OCI-LY7 (cell line): ENCODE data around the gene CA5B. TPM values are rescaled to one million over a fixed set of nuclear protein-coding genes. Genes with fewer than 3 reads are reported as not detected.
A peak's percentile ranks its signal among the peaks of the same experiment; 100 is the strongest.

ENCODE experiments used
- BruUV-seq: library from RNA; stranded (reverse); fragments of 400-500 nt; replicated peaks from 2 replicates; lab custom pipeline; 2021; lab: Mats Ljungman, UMichigan
- CTCF ChIA-PET: fragments of 300-600 bp; sonication (Branson Sonifier 250); formaldehyde crosslinking; loops from one replicate; lab custom pipeline; 2022; ENCODE audit warnings: antibody characterized with exemption; ENCODE audit not compliant: unreplicated experiment; lab: Charles Lee
- POLR2A ChIA-PET: fragments of 300-600 bp; sonication (Branson Sonifier 250); formaldehyde crosslinking; loops from one replicate; lab custom pipeline; 2022; ENCODE audit warnings: antibody characterized with exemption; lab: Charles Lee
- DNase-seq: peaks from one replicate; pipeline ENCODE4 v3.0.0-alpha.2; 2015; ENCODE audit warnings: low spot score
- H2AFZ ChIP-seq: fragments of 200-600 bp; sonication (generic), shearing (Covaris generic); 2 replicates; pipeline ENCODE4 v1.6.1; 2014; ENCODE audit warnings: mild to moderate bottlenecking, antibody characterized with exemption, low read length, moderate library complexity
- H3K27ac ChIP-seq: fragments of 200-600 bp; sonication (generic); 2 replicates; pipeline ENCODE4 v1.5.1; 2014; ENCODE audit warnings: mixed run types, low read depth, mild to moderate bottlenecking, moderate library complexity, low read length, inconsistent platforms; ENCODE audit not compliant: poor library complexity, severe bottlenecking
- H3K36me3 ChIP-seq: fragments of 200-600 bp; sonication (generic); 2 replicates; pipeline ENCODE4 v1.6.1; 2014; ENCODE audit warnings: mild to moderate bottlenecking, antibody characterized with exemption, low read length, moderate library complexity, mixed read lengths; ENCODE audit not compliant: insufficient read depth
- H3K4me1 ChIP-seq: fragments of 200-600 bp; sonication (generic); 2 replicates; pipeline ENCODE4 v1.5.1; 2014; ENCODE audit warnings: mild to moderate bottlenecking, low read length; ENCODE audit not compliant: insufficient read depth, poor library complexity, severe bottlenecking
- H3K4me2 ChIP-seq: fragments of 200-600 bp; sonication (generic); 2 replicates; pipeline ENCODE4 v1.6.1; 2014; ENCODE audit warnings: mild to moderate bottlenecking, low read length
- H3K4me3 ChIP-seq: fragments of 200-600 bp; sonication (generic); 2 replicates; pipeline ENCODE4 v1.5.1; 2014; ENCODE audit warnings: mild to moderate bottlenecking, low read depth, low read length; ENCODE audit not compliant: poor library complexity, severe bottlenecking
- H3K79me2 ChIP-seq: fragments of 200-600 bp; sonication (generic); 2 replicates; pipeline ENCODE4 v1.6.1; 2016; ENCODE audit warnings: low read depth, mild to moderate bottlenecking, low read length, moderate library complexity, mixed read lengths; ENCODE audit not compliant: insufficient read depth
- H3K9me2 ChIP-seq: fragments of 200-600 bp; sonication (generic); 2 replicates; pipeline ENCODE4 v1.6.1; 2016; ENCODE audit warnings: mild to moderate bottlenecking, low read length, mixed read lengths; ENCODE audit not compliant: insufficient read depth
- H3K9me3 ChIP-seq: fragments of 200-600 bp; sonication (generic); 2 replicates; pipeline ENCODE4 v1.6.1; 2014; ENCODE audit warnings: mild to moderate bottlenecking, mixed run types, low read length, mixed read lengths
- H4K20me1 ChIP-seq: fragments of 200-600 bp; sonication (generic); 2 replicates; pipeline ENCODE4 v1.6.1; 2014; ENCODE audit warnings: mild to moderate bottlenecking, antibody characterized with exemption, low read length, moderate library complexity, mixed read lengths; ENCODE audit not compliant: insufficient read depth
- CTCF ChIP-seq: fragments of 200-600 bp; sonication (generic); conservative IDR thresholded peaks from 2 replicates; pipeline ENCODE4 v1.5.1; 2014; ENCODE audit warnings: mild to moderate bottlenecking, antibody characterized with exemption, low read length, moderate library complexity, mixed read lengths
- EZH2phosphoT487 ChIP-seq: fragments of 200-600 bp; sonication (generic); IDR thresholded peaks from 2 replicates; pipeline ENCODE4 v1.6.1; 2018; ENCODE audit warnings: low read depth, borderline replicate concordance, mild to moderate bottlenecking, mixed run types, antibody characterized with exemption, low read length, moderate library complexity, mixed read lengths
- intact Hi-C: fragments of 100-400 bp; cut with micrococcal nuclease; formaldehyde crosslinking; loops from one replicate; pipeline ENCODE4 v1.10.0; 2022; ENCODE audit not compliant: unreplicated experiment
- total RNA-seq, 2 experiments: library from RNA; depleted of rRNA in 1 of 2; stranded (reverse); fragments of >200 nt in 1 of 2; shearing (Covaris generic) in 1 of 2; gene quantifications; 2 replicates each; pipeline ENCODE4 v1.2.3, GENCODE V29; 2014 to 2022

Gene CA5B
- total RNA-seq, 2 experiments from 2014 or later: 3.1 to 6.2 TPM

- no peak for TF ChIP-seq CTCF
- TF ChIP-seq EZH2phosphoT487: no peak
- Histone ChIP-seq H3K36me3 (peaks cover 19% of the 10 kb centered on the region), H3K9me2 (no peaks in the 10 kb centered on the region), H3K4me3 (peak overlapping the region; percentile 89), H4K20me1 (no peaks in the 10 kb centered on the region), H3K79me2 (peaks cover 36% of the 10 kb centered on the region; the same call in 1 of the 2 replicates), H2AFZ (peak overlapping the region; percentile 75), H3K9me3 (no peaks in the 10 kb centered on the region), H3K4me2 (peak overlapping the region; percentile 52), H3K4me1 (peaks cover 7% of the 10 kb centered on the region), H3K27ac (peak overlapping the region; percentile 89)
- POLR2A ChIA-PET: interaction anchor here (0.5 to 2.3 kb wide), 13 partner anchors 9 to 658 kb away, joined by 3 to 15 read pairs (median 3); partner anchors contain the start of gene CA5B
- DNase-seq: peak; percentile 20
- BruUV-seq: TSS peak; percentile 90
- CTCF ChIA-PET: no interaction called here
- intact Hi-C loops: loop anchor here (1.0 to 10.0 kb wide), 2 partner anchors 64 to 916 kb away; partner anchors contain the start of genes FANCB and MOSPD2
Observed at GRCh38 chrX:15790769-15791290, 52.8 kb downstream of the CA5B start.

- no peak for DNase-seq
- no peak overlapping the region for H3K4me2 ChIP-seq
- peaks cover 47% of the 10 kb centered on the region for H3K36me3 ChIP-seq
- no peak overlapping the region for H3K27ac ChIP-seq
- H3K4me3 ChIP-seq: no peak overlapping the region
- BruUV-seq: no TSS peak
- ChIA-PET CTCF (no interaction called here), POLR2A (interaction anchor here (0.6 to 1.0 kb wide), 2 partner anchors 8 to 22 kb away, joined by 3 read pairs; no protein-coding TSS in a partner anchor)
- peaks cover 2% of the 10 kb centered on the region for H3K4me1 ChIP-seq
- TF ChIP-seq EZH2phosphoT487 (no peak), CTCF (no peak)
- peaks cover 36% of the 10 kb centered on the region; the same call in 1 of the 2 replicates for H3K79me2 ChIP-seq
- no peaks in the 10 kb centered on the region for H4K20me1 ChIP-seq
- no peaks in the 10 kb centered on the region for H3K9me3 ChIP-seq
- H3K9me2 ChIP-seq: no peaks in the 10 kb centered on the region
- no peak overlapping the region for H2AFZ ChIP-seq
- intact Hi-C loops: loop anchor here (10.0 kb wide), 1 partner anchor 923 kb away; the partner anchor contains the start of genes FANCB and MOSPD2
Observed at GRCh38 chrX:15797707-15798106, 59.6 kb downstream of the CA5B start.

- no peak for DNase-seq
- H3K27ac ChIP-seq: no peak overlapping the region
- no peaks in the 10 kb centered on the region for H3K79me2 ChIP-seq
- H3K9me3 ChIP-seq: no peaks in the 10 kb centered on the region
- no peaks in the 10 kb centered on the region for H3K4me1 ChIP-seq
- ChIA-PET POLR2A (interaction anchor here (1.0 kb wide), 1 partner anchor 12 kb away, joined by 4 read pairs; no protein-coding TSS in a partner anchor), CTCF (no interaction called here)
- H2AFZ ChIP-seq: no peak overlapping the region
- H3K4me3 ChIP-seq: no peak overlapping the region
- peaks cover 54% of the 10 kb centered on the region for H3K36me3 ChIP-seq
- no peaks in the 10 kb centered on the region for H3K9me2 ChIP-seq
- no peaks in the 10 kb centered on the region for H4K20me1 ChIP-seq
- intact Hi-C loops: no loop called here
- no peak overlapping the region for H3K4me2 ChIP-seq
- TF ChIP-seq EZH2phosphoT487: no peak
- BruUV-seq: TSS peak; percentile 33
Observed at GRCh38 chrX:15804563-15804962, 66.5 kb downstream of the CA5B start.
